Inferior parietal cortex (tissue), 1 donor: ENCODE results near the gene THRB.

ENCODE experiments used
- DNase-seq: peaks from one replicate; pipeline ENCODE4 v3.0.0-alpha.2; 2016; ENCODE audit errors: extremely low spot score

Gene THRB

GRCh38 chr3:24270204-24270691, 224.4 kb downstream of the THRB start:
- no peak for DNase-seq

DNA sequence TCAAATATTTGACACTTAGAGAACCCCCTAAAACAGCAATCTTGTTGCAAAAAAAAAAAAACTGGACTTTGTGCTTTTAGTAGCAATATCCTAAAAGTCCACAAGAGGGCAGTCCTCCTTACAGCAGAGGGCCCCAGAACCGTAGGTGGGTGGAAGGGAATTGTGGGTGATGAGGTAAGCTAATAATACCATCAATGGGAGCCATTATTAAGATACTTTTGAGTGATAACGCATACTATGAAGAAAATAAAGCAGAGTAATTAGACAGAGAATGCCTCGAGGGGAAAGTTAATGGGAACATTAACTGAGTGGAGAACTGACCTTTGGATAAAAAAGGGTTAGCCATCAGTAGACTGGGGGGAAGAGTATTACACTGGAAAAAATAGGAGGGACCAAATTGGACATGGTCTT, 229.9 kb downstream of the THRB start:
- DNase-seq: no peak

GRCh38 chr3:24264011-24264410, 230.6 kb downstream of the THRB start:
- DNase-seq: no peak

DNA sequence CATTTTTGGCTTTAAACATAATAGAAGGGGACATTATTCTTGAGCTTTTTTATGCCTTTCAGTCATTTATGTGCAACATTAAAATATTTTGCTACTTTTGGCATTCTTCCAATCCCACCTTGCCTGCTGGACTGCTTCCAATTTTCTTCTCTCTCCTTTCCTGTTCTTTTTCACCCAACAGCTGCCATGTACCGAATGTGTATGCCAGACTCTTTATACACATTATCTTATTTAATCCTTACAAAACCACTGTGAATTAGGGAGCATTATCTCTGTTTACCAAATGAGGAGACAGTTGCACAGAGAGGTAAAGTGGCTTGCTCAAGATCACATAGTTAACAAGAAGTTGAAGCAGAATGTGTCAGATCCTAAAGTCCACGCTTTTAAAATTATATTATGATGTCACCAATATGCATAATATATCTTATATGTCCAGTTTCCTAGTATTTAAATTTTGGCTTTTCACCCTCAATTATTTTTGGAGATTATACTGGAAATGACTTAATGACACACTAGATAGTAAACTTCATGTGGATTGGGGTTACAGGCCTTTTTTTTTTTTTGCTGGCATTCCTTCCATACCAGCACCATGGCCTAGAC, 231.5 kb downstream of the THRB start:
- DNase-seq: no peak

DNA sequence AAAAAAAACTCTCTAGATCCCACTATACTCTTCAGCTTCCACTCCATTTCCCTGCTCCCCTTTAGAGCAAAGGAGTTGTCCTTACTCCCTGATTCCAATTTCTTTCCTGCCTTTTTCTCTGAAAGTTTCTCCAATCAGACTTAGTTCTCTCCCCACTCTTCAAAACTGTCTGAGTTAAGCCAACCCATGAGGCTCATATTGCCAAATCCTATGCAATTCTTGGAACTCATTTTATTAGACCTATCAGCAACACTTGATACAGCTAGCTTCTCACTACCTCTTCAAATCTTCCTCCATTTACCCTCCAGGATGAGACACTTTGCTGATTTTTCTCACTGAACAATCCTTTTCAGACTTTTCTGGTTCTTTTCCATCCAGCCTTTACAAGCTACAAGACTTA, 233.1 kb downstream of the THRB start:
- DNase-seq: no peak

DNA sequence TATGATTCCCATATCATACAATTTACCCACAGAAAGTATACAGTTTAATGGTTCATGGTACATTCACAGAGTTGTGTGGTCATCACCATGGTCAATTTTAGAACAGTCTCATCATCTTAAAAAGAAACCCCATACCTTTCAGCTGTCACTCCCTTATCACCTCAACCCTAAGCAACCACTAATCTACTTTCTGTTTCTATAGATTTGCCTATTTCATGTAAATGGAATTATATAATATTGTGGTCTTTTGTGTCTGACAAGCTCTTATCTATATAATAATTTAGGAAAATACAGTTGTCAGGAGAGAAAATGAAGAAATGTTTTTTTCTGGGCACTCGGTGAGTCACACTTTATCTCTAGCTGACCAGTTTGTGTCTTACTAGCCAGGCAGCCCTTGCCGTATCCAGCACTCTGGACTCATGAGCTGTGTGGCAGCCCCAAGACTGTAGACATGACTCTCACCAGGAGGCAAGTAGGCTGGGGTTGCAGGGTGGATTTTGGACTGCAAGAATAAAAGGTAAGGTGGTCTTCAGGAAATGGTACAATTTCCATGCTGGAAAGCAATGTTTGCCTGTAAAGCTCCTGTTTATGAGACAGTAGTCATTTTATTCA, 234.6 kb downstream of the THRB start:
- no peak for DNase-seq

DNA sequence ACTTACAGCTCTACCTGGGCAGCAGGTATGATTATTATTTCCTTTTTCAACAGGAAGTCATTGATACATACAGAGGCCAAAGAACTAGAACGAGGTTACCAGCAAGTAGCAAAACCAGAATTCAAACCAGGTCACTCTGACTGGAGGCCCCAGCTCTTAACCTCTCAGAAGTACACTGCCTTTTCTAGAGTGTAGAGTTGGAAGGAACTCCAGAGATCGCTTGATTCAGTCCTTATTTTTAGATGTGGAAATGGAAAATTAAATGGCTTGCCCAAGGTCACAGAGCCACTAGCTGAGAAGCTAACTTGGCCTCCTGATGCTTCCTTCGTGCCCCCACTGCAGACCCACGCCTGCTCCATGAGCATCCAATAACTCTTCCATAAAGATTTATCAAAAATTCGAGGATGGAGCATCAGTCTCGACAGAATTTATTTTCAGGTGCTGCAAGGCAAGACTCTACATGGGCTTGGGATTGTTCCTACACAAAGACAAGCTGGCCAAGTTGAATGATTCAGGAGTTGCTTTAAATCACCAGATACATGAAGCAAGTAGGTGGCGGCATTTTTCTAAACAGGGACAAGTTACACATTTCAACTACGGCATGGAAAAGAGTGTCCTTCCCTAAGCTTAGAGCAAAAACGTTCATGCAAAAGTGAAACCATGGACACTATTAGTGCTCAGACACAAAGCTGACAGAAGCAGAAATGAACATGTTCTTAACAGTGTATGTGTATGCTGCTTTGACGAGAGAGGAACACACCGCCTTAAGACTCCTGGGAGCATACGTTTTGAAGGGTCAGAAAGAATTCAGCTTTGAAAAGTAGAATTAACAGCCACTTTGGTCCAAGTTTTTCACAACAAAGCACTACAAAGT, 235.7 kb downstream of the THRB start:
- no peak for DNase-seq

GRCh38 chr3:24258260-24258659, 236.4 kb downstream of the THRB start:
- no peak for DNase-seq

- no peak for DNase-seq
These were observed 239.2 kb downstream of the THRB start for GRCh38 chr3:24255414-24255813.

DNA sequence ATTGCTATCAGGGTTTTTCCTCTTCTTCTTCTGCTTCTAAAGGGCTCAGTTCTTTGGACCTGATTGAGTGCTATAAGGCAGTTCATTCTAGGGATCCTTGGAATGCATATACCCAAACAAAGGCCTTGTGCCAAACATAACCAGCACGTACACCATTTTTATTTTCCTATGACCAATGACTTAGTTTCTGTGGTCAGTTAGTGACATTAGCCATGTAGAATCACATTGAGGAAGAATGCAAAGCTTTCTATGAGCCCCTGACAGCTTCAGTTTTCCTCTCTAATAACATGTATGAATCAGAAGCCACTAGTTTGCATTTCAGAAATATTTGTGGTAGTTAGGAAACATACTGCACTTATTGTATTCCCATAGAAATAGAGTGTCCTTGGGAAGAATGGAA, 240.0 kb downstream of the THRB start:
- no peak for DNase-seq

- no peak for DNase-seq
These were observed 241.3 kb downstream of the THRB start for GRCh38 chr3:24253336-24253735.

- no peak for DNase-seq
These were observed 245.1 kb downstream of the THRB start for GRCh38 chr3:24249523-24249922.

- no peak for DNase-seq
These were observed 249.6 kb downstream of the THRB start for GRCh38 chr3:24245056-24245455.

GRCh38 chr3:24244491-24244890, 250.2 kb downstream of the THRB start:
- DNase-seq: no peak

DNA sequence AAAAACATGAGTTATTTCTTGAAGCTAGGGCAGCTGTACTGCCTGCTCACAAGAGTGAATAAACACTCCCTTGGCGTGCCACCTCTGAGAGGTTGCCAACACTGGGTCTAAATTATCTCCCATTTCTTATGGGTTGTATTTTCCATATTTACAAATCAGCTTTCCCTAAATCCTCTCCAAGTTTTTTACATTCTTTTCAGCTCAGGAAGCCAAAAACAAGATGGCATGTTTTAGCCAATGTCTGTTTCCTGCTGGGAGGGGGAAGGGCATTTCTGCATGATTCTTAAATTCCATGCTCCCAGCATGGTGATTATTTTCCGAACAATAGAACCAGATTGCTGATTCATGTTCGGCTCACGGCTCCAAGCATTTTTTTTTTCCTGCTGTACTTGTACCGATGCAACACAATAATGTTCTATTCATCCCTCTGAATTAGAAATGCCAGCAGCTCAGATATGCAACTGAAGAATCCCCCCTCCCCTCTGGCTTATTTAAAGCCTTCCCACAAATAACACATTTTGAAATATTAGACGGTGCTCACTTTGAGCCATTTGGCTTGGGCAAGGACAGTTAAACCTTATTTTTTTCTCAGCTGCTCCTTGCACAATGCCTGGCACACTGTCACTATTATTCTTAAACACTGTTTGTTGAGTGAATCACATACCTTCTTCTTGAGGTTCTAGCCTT, 252.5 kb downstream of the THRB start:
- DNase-seq: peak; percentile 60

GRCh38 chr3:24240306-24240705, 254.3 kb downstream of the THRB start:
- DNase-seq: no peak

GRCh38 chr3:24237971-24238706, 256.5 kb downstream of the THRB start:
- DNase-seq: peak; percentile 87

DNA sequence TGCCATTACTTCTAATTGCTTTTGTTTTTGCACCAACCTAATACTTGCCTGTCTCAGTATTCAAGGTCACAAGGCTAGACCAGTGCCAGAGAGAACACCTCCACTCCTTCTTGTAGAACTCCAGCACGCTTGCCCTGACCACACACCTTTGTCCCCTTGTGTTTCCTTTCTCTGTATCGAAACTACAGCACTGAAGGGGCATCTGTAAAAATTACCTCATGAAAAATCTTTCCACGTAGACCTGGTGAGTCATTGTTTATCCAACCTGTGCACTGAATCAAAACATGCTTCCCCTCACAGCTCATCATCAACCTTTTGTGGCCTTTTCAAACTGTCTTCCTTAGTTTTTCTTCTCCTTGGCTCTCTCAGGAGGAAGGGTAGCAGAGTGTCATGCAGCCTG, 259.5 kb downstream of the THRB start:
- no peak for DNase-seq

DNA sequence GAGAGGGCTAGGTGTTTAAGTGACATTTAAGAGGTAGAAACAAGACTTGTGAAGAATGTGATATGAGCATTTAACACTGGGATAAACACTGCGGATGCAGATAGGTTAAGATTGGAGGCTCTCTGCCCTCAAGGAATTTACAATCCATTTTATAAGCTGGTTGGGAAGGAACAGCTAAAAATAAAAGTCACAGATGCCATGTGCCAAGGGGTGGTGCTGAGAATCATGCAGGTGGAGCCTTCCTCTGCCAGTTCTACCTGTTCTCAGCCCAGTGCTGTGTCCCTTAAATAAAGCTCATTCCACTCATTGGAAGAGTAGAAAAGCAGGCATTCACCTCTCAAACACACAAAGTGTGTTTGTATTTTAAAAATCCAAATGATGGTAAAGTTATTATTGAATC, 261.9 kb downstream of the THRB start:
- DNase-seq: no peak

DNA sequence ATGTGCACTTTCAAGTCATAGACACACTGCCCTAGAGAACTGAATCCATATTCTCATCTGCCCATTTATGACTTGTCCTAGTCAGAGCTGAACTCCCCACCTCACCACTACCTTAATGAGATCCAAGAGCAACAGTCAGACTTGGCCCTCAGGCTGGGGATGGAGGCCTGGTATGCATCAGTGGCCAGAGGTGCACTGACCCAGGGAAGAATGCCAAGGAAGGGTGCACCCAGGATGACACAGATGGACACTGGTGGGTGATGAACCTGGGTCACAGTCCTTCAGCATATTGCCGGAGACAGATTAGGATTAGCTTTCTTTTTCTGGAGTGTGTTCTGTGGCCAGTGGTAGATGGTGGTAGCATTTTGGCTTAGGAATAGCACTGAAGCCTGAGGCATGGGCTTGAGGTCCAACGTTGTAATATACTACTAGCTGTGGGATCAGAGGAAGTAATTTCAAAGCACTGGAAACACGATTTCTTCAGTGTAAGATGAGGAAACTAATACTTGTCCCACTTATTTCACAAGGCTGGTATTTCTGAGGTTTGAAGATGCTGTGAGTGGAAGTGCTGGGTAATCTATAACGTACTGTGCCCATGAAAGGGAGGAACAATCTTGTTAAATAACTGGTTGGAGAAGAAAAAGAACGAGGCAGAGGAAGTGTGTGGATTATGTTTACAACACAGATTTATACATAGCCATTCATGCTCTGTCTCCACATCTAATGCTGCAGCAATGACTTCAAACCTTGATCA, 265.0 kb downstream of the THRB start:
- DNase-seq: no peak

- no peak for DNase-seq
These were observed 267.0 kb downstream of the THRB start for GRCh38 chr3:24227635-24228034.
